ENCODE results near the gene VEGFB.
"Not testable (repeated sequence)": the region's sequence is repeated elsewhere in the genome, so short reads cannot be mapped to it uniquely, and the experiment has no call there.

The VEGFB gene

GRCh38 chr11:64241491-64242374, 7.3 kb downstream of the VEGFB start:
- Histone ChIP-seq H3K9me3 (ENCODE audit: control insufficient read depth, insufficient read depth, low read length) (no peaks in the 10 kb centered on the region), H3K4me1 (ENCODE audit: control insufficient read depth, insufficient read depth, low read length) (peaks cover 4% of the 10 kb centered on the region), H3K9ac (ENCODE audit: low read depth, low read length) (peak overlapping the region; percentile 82), H3K27me3 (ENCODE audit: control insufficient read depth, insufficient read depth, low read length) (no peaks in the 10 kb centered on the region), H3K4me3 (ENCODE audit: low read depth, low read length) (peak overlapping the region; percentile 95), H3K36me3 (ENCODE audit: control insufficient read depth, insufficient read depth, low read length) (peaks cover 35% of the 10 kb centered on the region), H3K27ac (ENCODE audit: low read depth, low read length) (peak overlapping the region; percentile 90)

- Histone ChIP-seq H3K27ac (ENCODE audit: low read depth, low read length) (no peak overlapping the region), H3K9me3 (ENCODE audit: control insufficient read depth, insufficient read depth, low read length) (no peaks in the 10 kb centered on the region), H3K4me3 (ENCODE audit: low read depth, low read length) (no peak overlapping the region; the same call in 1 of the 2 replicates), H3K9ac (ENCODE audit: low read depth, low read length) (no peak overlapping the region), H3K4me1 (ENCODE audit: control insufficient read depth, insufficient read depth, low read length) (peaks cover 12% of the 10 kb centered on the region), H3K36me3 (ENCODE audit: control insufficient read depth, insufficient read depth, low read length) (peaks cover 25% of the 10 kb centered on the region), H3K27me3 (ENCODE audit: control insufficient read depth, insufficient read depth, low read length) (no peaks in the 10 kb centered on the region)
These were observed 9.0 kb downstream of the VEGFB start for GRCh38 chr11:64243236-64243854.

GRCh38 chr11:64244107-64244506, 9.7 kb downstream of the VEGFB start:
- Histone ChIP-seq H3K4me1 (ENCODE audit: control insufficient read depth, insufficient read depth, low read length) (peaks cover 20% of the 10 kb centered on the region), H3K27me3 (ENCODE audit: control insufficient read depth, insufficient read depth, low read length) (no peaks in the 10 kb centered on the region), H3K9ac (ENCODE audit: low read depth, low read length) (no peak overlapping the region)

GRCh38 chr11:64244966-64245365, 10.6 kb downstream of the VEGFB start:
- Histone ChIP-seq H3K9ac (ENCODE audit: low read depth, low read length) (no peak overlapping the region), H3K4me1 (ENCODE audit: control insufficient read depth, insufficient read depth, low read length) (peaks cover 26% of the 10 kb centered on the region), H3K4me3 (ENCODE audit: low read depth, low read length) (peak overlapping the region; percentile 93; the same call in 1 of the 2 replicates), H3K36me3 (ENCODE audit: control insufficient read depth, insufficient read depth, low read length) (peaks cover 16% of the 10 kb centered on the region), H3K27ac (ENCODE audit: low read depth, low read length) (peak overlapping the region; percentile 86), H3K27me3 (ENCODE audit: control insufficient read depth, insufficient read depth, low read length) (no peaks in the 10 kb centered on the region), H3K9me3 (ENCODE audit: control insufficient read depth, insufficient read depth, low read length) (no peaks in the 10 kb centered on the region)

More at GRCh38 chr11:64244107-64244506, 9.7 kb downstream of the VEGFB start:
- no peaks in the 10 kb centered on the region for H3K9me3 ChIP-seq (ENCODE audit: control insufficient read depth, insufficient read depth, low read length)
- no peak overlapping the region for H3K27ac ChIP-seq (ENCODE audit: low read depth, low read length)
- H3K36me3 ChIP-seq (ENCODE audit: control insufficient read depth, insufficient read depth, low read length) = peaks cover 17% of the 10 kb centered on the region
- no peak overlapping the region for H3K4me3 ChIP-seq (ENCODE audit: low read depth, low read length)

GRCh38 chr11:64245401-64245796, 11.0 kb downstream of the VEGFB start:
- Histone ChIP-seq H3K4me3 (ENCODE audit: low read depth, low read length) (peak overlapping the region; percentile 93), H3K4me1 (ENCODE audit: control insufficient read depth, insufficient read depth, low read length) (peaks cover 28% of the 10 kb centered on the region), H3K27ac (ENCODE audit: low read depth, low read length) (peak overlapping the region; percentile 86)

GRCh38 chr11:64245797-64246620, 11.6 kb downstream of the VEGFB start:
- Histone ChIP-seq H3K9me3 (ENCODE audit: control insufficient read depth, insufficient read depth, low read length) (no peaks in the 10 kb centered on the region), H3K4me1 (ENCODE audit: control insufficient read depth, insufficient read depth, low read length) (peaks cover 34% of the 10 kb centered on the region), H3K27me3 (ENCODE audit: control insufficient read depth, insufficient read depth, low read length) (no peaks in the 10 kb centered on the region), H3K4me3 (ENCODE audit: low read depth, low read length) (peak overlapping the region; percentile 93), H3K9ac (ENCODE audit: low read depth, low read length) (peak overlapping the region; percentile 81), H3K27ac (ENCODE audit: low read depth, low read length) (peak overlapping the region; percentile 86), H3K36me3 (ENCODE audit: control insufficient read depth, insufficient read depth, low read length) (peaks cover 16% of the 10 kb centered on the region)

More at GRCh38 chr11:64245401-64245796, 11.0 kb downstream of the VEGFB start:
- no peaks in the 10 kb centered on the region for H3K27me3 ChIP-seq (ENCODE audit: control insufficient read depth, insufficient read depth, low read length)
- H3K36me3 ChIP-seq (ENCODE audit: control insufficient read depth, insufficient read depth, low read length) = peaks cover 16% of the 10 kb centered on the region
- peak overlapping the region; percentile 81 for H3K9ac ChIP-seq (ENCODE audit: low read depth, low read length)
- no peaks in the 10 kb centered on the region for H3K9me3 ChIP-seq (ENCODE audit: control insufficient read depth, insufficient read depth, low read length)

GRCh38 chr11:64246621-64246870, 12.2 kb downstream of the VEGFB start:
- H3K9me3 ChIP-seq (ENCODE audit: control insufficient read depth, insufficient read depth, low read length); H3K27me3 ChIP-seq (ENCODE audit: control insufficient read depth, insufficient read depth, low read length): not testable (repeated sequence)
- Histone ChIP-seq H3K4me1 (ENCODE audit: control insufficient read depth, insufficient read depth, low read length) (peaks cover 34% of the 10 kb centered on the region), H3K4me3 (ENCODE audit: low read depth, low read length) (peak overlapping the region; percentile 93; the same call in 1 of the 2 replicates), H3K27ac (ENCODE audit: low read depth, low read length) (peak overlapping the region; percentile 86), H3K36me3 (ENCODE audit: control insufficient read depth, insufficient read depth, low read length) (peaks cover 16% of the 10 kb centered on the region), H3K9ac (ENCODE audit: low read depth, low read length) (peak overlapping the region; percentile 81; the same call in 1 of the 2 replicates)

- no peaks in the 10 kb centered on the region for H3K9me3 ChIP-seq (ENCODE audit: control insufficient read depth, insufficient read depth, low read length)
- no peaks in the 10 kb centered on the region for H3K27me3 ChIP-seq (ENCODE audit: control insufficient read depth, insufficient read depth, low read length)
- H3K4me3 ChIP-seq (ENCODE audit: low read depth, low read length) = peak within 1 kb of the TSS; percentile 93
- peak within 1 kb of the TSS; percentile 81 for H3K9ac ChIP-seq (ENCODE audit: low read depth, low read length)
- H3K36me3 ChIP-seq (ENCODE audit: control insufficient read depth, insufficient read depth, low read length) = peaks cover 16% of the 10 kb centered on the region
- peaks cover 34% of the 10 kb centered on the region for H3K4me1 ChIP-seq (ENCODE audit: control insufficient read depth, insufficient read depth, low read length)
- peak within 1 kb of the TSS; percentile 94 for H3K27ac ChIP-seq (ENCODE audit: low read depth, low read length)
These were observed 12.7 kb downstream of the VEGFB start, which contains the start of gene PPP1R14B for GRCh38 chr11:64246871-64247728. TSS of gene PPP1R14B (minus strand) at chr11:64246943. CDS start at chr11:64246673, 270 bp downstream.

GRCh38 chr11:64247729-64248531, 13.5 kb downstream of the VEGFB start:
- H3K9me3 ChIP-seq (ENCODE audit: control insufficient read depth, insufficient read depth, low read length) = no peaks in the 10 kb centered on the region
- H3K27me3 ChIP-seq (ENCODE audit: control insufficient read depth, insufficient read depth, low read length) = no peaks in the 10 kb centered on the region
- H3K4me1 ChIP-seq (ENCODE audit: control insufficient read depth, insufficient read depth, low read length) = peaks cover 36% of the 10 kb centered on the region
- peaks cover 16% of the 10 kb centered on the region for H3K36me3 ChIP-seq (ENCODE audit: control insufficient read depth, insufficient read depth, low read length)
- H3K4me3 ChIP-seq (ENCODE audit: low read depth, low read length) = peak overlapping the region; percentile 69
- peak overlapping the region; percentile 94 for H3K27ac ChIP-seq (ENCODE audit: low read depth, low read length)
- no peak overlapping the region for H3K9ac ChIP-seq (ENCODE audit: low read depth, low read length)

All from HUES48 (cell line).